Activated CD4-positive, alpha-beta T cell treated with anti-CD3 and anti-CD28 coated beads, Interleukin-2, Interleukin-6, amounts not matched to agents 100 ng/mL and 50 ng/mL, durations not matched to agents 16 hours and 8 hours (primary cell): ENCODE measurements around the gene TP53TG3F.
"Not testable (repeated sequence)": the region's sequence is repeated elsewhere in the genome, so short reads cannot be mapped to it uniquely, and the experiment has no call there.

Source experiments
- DNase-seq: peaks from one replicate; pipeline ENCODE4 v3.0.0-alpha.2; 2020

Gene TP53TG3F, protein sequence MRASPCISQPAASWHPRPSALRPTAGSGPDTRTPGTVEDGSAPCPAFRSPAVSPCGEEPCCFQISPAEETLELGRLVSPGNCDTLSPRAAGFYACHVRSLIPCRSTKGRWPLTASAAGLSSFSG

DNA sequence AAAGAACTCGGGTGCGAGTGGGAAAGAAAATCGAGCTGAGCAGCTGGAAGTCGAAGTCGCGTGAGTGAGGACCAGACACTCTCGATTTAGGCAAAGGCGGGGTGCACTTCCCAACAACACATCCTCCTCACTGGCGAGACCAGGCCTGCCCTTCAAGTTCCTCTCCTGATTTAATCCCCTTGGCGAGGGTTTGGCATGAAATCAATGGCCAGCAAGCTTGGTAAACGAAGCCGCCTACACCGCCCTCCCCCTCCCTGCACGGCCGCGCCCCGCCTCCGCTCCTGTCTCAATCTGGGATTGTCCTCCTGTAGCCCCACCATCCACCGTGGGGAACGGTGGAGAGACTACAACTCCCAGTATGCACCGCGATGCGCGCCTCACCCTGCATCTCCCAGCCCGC is at the start of gene TP53TG3F:
TP53TG3F (plus strand) TSS at position 301 of the 400 bp plus-strand sequence; CDS start at position 369, 68 bp downstream.
- DNase-seq, result not testable (repeated sequence)

DNA sequence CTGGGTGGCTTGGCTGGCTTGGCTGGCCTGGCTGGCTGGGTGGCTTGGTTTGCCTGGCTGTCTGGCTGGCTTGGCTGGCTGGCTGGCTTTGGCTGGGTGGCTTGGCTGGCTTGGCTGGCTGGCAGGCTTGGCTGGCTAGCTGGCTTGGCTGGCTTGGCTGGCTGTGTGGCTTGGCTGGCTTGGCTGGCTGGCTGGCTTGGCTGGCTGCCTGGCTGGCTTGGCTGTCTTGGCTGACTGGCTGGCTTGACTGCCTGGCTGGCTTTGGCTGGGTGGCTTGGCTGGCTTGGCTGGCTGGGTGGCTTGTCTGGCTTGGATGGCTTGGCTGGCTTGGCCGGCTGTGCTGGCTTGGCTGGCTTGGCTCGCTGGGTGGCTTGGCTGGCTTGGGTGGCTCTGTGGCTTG is 32.2 kb downstream of the TP53TG3F start:
- not testable (repeated sequence) for DNase-seq

GRCh38 chr16:33507231-33507630 is 47.8 kb downstream of the TP53TG3F start:
- not testable (repeated sequence) for DNase-seq

- not testable (repeated sequence) for DNase-seq
Measured at GRCh38 chr16:33509070-33509469, 49.7 kb downstream of the TP53TG3F start.

GRCh38 chr16:33509906-33510305 is 50.5 kb downstream of the TP53TG3F start:
- DNase-seq, result not testable (repeated sequence)
